Mesothelial cell of epicardium (in vitro differentiated cells): ENCODE measurements around the gene KCTD1. TPM values are rescaled to one million over a fixed set of nuclear protein-coding genes. Genes with fewer than 3 reads are reported as not detected.

Source experiments
- DNase-seq, 2 experiments: peaks; one replicate each; pipeline ENCODE4 v3.0.0; 2021; ENCODE audit warnings: low spot score in 2 of 2; ENCODE audit not compliant: unreplicated experiment in 2 of 2
- H3K27ac Mint-ChIP-seq: 2 replicates; pipeline ENCODE4 v1.8.0; 2021; ENCODE audit warnings: mixed read lengths
- H3K27me3 Mint-ChIP-seq: 2 replicates; pipeline ENCODE4 v1.8.0; 2021; ENCODE audit warnings: low read depth, mixed read lengths
- H3K36me3 Mint-ChIP-seq: 2 replicates; pipeline ENCODE4 v1.8.0; 2021; ENCODE audit warnings: mixed read lengths
- H3K4me1 Mint-ChIP-seq: 2 replicates; pipeline ENCODE4 v1.8.0; 2021; ENCODE audit warnings: mixed read lengths
- H3K4me3 Mint-ChIP-seq: 2 replicates; pipeline ENCODE4 v1.8.0; 2021; ENCODE audit warnings: mild to moderate bottlenecking, moderate library complexity, mixed read lengths
- H3K9me3 Mint-ChIP-seq: 2 replicates; pipeline ENCODE4 v1.8.0; 2021; ENCODE audit warnings: mixed read lengths
- CTCF ChIP-seq: fragments of 200-600 bp; sonication (generic); IDR thresholded peaks from one replicate; pipeline ENCODE4 v1.5.0; 2021; ENCODE audit warnings: antibody characterized with exemption; ENCODE audit not compliant: unreplicated experiment
- microRNA-seq: library from miRNA; unstranded; fragments of <30 nt; microRNA quantifications from one replicate; pipeline ENCODE4 v1.2.0, GENCODE V29; 2021; ENCODE audit warnings: inconsistent platforms, mixed read lengths
- total RNA-seq: library from RNA; stranded (reverse); gene quantifications from 3 replicates; pipeline ENCODE4 v1.2.1, GENCODE V29; 2021

The KCTD1 gene
- total RNA-seq, 1 donor from 2014 or later: 38.5 TPM

- no peak overlapping the region for H3K4me3 Mint-ChIP-seq
- no peak for DNase-seq
- no peaks in the 10 kb centered on the region for H3K36me3 Mint-ChIP-seq
- H3K9me3 Mint-ChIP-seq: no peaks in the 10 kb centered on the region
- no peak overlapping the region for H3K27ac Mint-ChIP-seq
- no peak for TF ChIP-seq CTCF
- H3K27me3 Mint-ChIP-seq: no peaks in the 10 kb centered on the region
- H3K4me1 Mint-ChIP-seq: peaks cover 17% of the 10 kb centered on the region
These were observed 143.1 kb downstream of the KCTD1 start for GRCh38 chr18:26405190-26405801.

Small RNA genes within 50 kb of the gene (microRNA-seq; reads per million reads assigned to microRNA genes)
- not detected for gene MIR8057
